HG03378 (cell line): ENCODE results near the gene TRIM47.

Source experiments
- ATAC-seq: cut with Tn5 transposase; IDR thresholded peaks from one replicate; pipeline ENCODE4 v1.9.1; 2021; ENCODE audit warnings: mild to moderate bottlenecking, moderate library complexity; ENCODE audit not compliant: unreplicated experiment

TRIM47 gene

GRCh38 chr17:75848523-75849278 lies 29.7 kb downstream of the TRIM47 start:
- ATAC-seq, result no peak

- no peak for ATAC-seq
Observed at GRCh38 chr17:75847614-75848522, 30.5 kb downstream of the TRIM47 start.

GRCh38 chr17:75846692-75847613 lies 31.4 kb downstream of the TRIM47 start:
- ATAC-seq, result no peak

- ATAC-seq, result no peak
Observed at GRCh38 chr17:75845933-75846691, 32.3 kb downstream of the TRIM47 start.

- ATAC-seq, result peak; percentile 61
Observed at GRCh38 chr17:75845058-75845711, 33.2 kb downstream of the TRIM47 start.

- ATAC-seq, result no peak
Observed at GRCh38 chr17:75844530-75845057, 33.8 kb downstream of the TRIM47 start.

GRCh38 chr17:75843577-75844529 lies 34.5 kb downstream of the TRIM47 start, which contains the start of gene UNC13D:
TSS of gene UNC13D (minus strand) at chr17:75844404. CDS start at chr17:75844337, 67 bp downstream.
- ATAC-seq, result no peak

- no peak for ATAC-seq
Observed at GRCh38 chr17:75842963-75843576, 35.3 kb downstream of the TRIM47 start.

- no peak for ATAC-seq
Observed at GRCh38 chr17:75842411-75842810, 36.0 kb downstream of the TRIM47 start.

- ATAC-seq, result no peak
Observed at GRCh38 chr17:75840799-75841164, 37.6 kb downstream of the TRIM47 start.

GRCh38 chr17:75839942-75840798 lies 38.2 kb downstream of the TRIM47 start:
- no peak for ATAC-seq

- no peak for ATAC-seq
Observed at GRCh38 chr17:75838410-75838809, 40.0 kb downstream of the TRIM47 start.

- no peak for ATAC-seq
Observed at GRCh38 chr17:75837899-75838298, 40.5 kb downstream of the TRIM47 start.

GRCh38 chr17:75836605-75837004 lies 41.8 kb downstream of the TRIM47 start:
- no peak for ATAC-seq

- no peak for ATAC-seq
Observed at GRCh38 chr17:75835654-75835987, 42.8 kb downstream of the TRIM47 start.

- no peak for ATAC-seq
Observed at GRCh38 chr17:75834928-75835653, 43.3 kb downstream of the TRIM47 start.
